Nephron (organoid): Measurements from ENCODE around the gene POLR3B.
A peak's percentile ranks its signal among the peaks of the same experiment; 100 is the strongest.
"Not testable (repeated sequence)": the region's sequence is repeated elsewhere in the genome, so short reads cannot be mapped to it uniquely, and the experiment has no call there.

Source experiments
- H3K27ac Mint-ChIP-seq, 3 experiments: 2 replicates each; pipeline ENCODE4 v1.8.0; 2020; ENCODE audit warnings: mixed read lengths in 3 of 3, mild to moderate bottlenecking in 2 of 3, moderate library complexity in 1 of 3
- H3K27me3 Mint-ChIP-seq: 2 replicates; pipeline ENCODE4 v1.8.0; 2021; ENCODE audit warnings: low read depth, mild to moderate bottlenecking, moderate library complexity, mixed read lengths
- H3K36me3 Mint-ChIP-seq: 2 replicates; pipeline ENCODE4 v1.8.0; 2020; ENCODE audit warnings: low read depth, mixed read lengths
- H3K4me1 Mint-ChIP-seq: 2 replicates; pipeline ENCODE4 v1.8.0; 2020; ENCODE audit warnings: mixed read lengths
- H3K4me3 Mint-ChIP-seq, 3 experiments: 2 replicates each; pipeline ENCODE4 v1.8.0; 2020; ENCODE audit warnings: mild to moderate bottlenecking in 3 of 3, mixed read lengths in 3 of 3, moderate library complexity in 2 of 3
- H3K9me3 Mint-ChIP-seq: 2 replicates; pipeline ENCODE4 v1.8.0; 2020; ENCODE audit warnings: mixed read lengths
- CTCF ChIP-seq, 3 experiments: fragments of 200-600 bp; sonication (generic); IDR thresholded peaks; one replicate each; pipeline ENCODE4 v1.5.0; 2021; ENCODE audit warnings: antibody characterized with exemption in 3 of 3; ENCODE audit not compliant: unreplicated experiment in 3 of 3

Gene POLR3B

GRCh38 chr12:106455111-106455510 lies 97.6 kb downstream of the POLR3B start:
- Mint-ChIP-seq H3K27ac (peak overlapping the region in 2 of 3 experiments; percentile 27 to 34), H3K4me1 (peaks cover 23% of the 10 kb centered on the region), H3K4me3 (no peak overlapping the region), H3K36me3 (peaks cover 36% of the 10 kb centered on the region), H3K9me3 (no peaks in the 10 kb centered on the region), H3K27me3 (no peaks in the 10 kb centered on the region)
- no peak for TF ChIP-seq CTCF (IDR thresholded peaks at IDR 0.05; ENCODE audit: unreplicated experiment in 3 of 3)

GRCh38 chr12:106459124-106459523 lies 101.6 kb downstream of the POLR3B start:
- no peak for TF ChIP-seq CTCF (IDR thresholded peaks at IDR 0.05; ENCODE audit: unreplicated experiment in 3 of 3)
- no peaks in the 10 kb centered on the region for H3K27me3 Mint-ChIP-seq
- no peak overlapping the region for H3K4me3 Mint-ChIP-seq
- peaks cover 19% of the 10 kb centered on the region for H3K4me1 Mint-ChIP-seq
- no peaks in the 10 kb centered on the region for H3K9me3 Mint-ChIP-seq
- H3K27ac Mint-ChIP-seq, result no peak overlapping the region
- H3K36me3 Mint-ChIP-seq, result peaks cover 57% of the 10 kb centered on the region

GRCh38 chr12:106459534-106459933 lies 102.0 kb downstream of the POLR3B start:
- Mint-ChIP-seq H3K27ac (no peak overlapping the region), H3K4me3 (no peak overlapping the region), H3K9me3 (no peaks in the 10 kb centered on the region), H3K36me3 (peaks cover 59% of the 10 kb centered on the region), H3K4me1 (peaks cover 19% of the 10 kb centered on the region), H3K27me3 (no peaks in the 10 kb centered on the region)
- TF ChIP-seq CTCF (IDR thresholded peaks at IDR 0.05; ENCODE audit: unreplicated experiment in 3 of 3), result no peak

DNA sequence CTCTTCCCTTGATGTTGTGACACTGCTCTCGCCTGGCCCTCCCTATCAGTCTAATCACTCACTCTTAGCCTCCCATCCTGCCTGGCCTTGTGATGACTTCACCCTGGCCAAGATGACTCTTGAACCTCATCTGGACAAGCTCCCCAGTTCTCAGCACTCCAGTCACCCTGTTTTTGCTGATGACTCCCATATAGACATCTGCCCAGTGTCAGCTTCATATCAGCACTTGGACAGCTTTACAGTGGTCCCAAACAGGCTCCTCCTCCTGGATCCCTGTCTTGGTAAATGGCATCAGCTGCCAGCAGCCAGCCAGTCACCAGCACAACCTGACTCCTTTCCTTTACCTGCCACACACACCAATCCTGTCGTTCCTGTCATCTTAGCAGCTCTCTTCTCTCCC lies 104.2 kb downstream of the POLR3B start:
- Mint-ChIP-seq H3K27me3 (no peaks in the 10 kb centered on the region), H3K4me3 (no peak overlapping the region), H3K27ac (no peak overlapping the region), H3K4me1 (no peaks in the 10 kb centered on the region), H3K9me3 (peaks cover 8% of the 10 kb centered on the region), H3K36me3 (peaks cover 68% of the 10 kb centered on the region)
- TF ChIP-seq CTCF (IDR thresholded peaks at IDR 0.05; ENCODE audit: unreplicated experiment in 3 of 3), result no peak

DNA sequence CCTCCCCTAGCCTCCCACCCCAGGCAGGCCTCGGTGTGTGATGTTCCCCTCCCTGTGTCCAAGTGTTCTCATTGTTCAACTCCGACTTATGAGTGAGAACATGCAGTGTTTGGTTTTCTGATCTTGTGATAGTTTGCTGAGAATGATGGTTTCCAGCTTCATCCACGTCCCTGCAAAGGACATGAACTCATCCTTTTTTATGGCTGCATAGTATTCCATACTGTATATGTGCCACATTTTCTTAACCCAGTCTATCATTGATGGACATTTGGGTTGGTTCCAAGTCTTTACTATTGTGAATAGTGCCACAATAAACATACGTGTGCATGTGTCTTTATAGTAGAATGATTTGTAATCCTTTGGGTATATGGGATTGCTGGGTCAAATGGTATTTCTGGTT lies 108.1 kb downstream of the POLR3B start:
- not testable (repeated sequence) for H3K27me3 Mint-ChIP-seq, H3K4me1 Mint-ChIP-seq, H3K27ac Mint-ChIP-seq, H3K4me3 Mint-ChIP-seq
- Mint-ChIP-seq H3K9me3 (peaks cover 41% of the 10 kb centered on the region), H3K36me3 (peaks cover 83% of the 10 kb centered on the region)

DNA sequence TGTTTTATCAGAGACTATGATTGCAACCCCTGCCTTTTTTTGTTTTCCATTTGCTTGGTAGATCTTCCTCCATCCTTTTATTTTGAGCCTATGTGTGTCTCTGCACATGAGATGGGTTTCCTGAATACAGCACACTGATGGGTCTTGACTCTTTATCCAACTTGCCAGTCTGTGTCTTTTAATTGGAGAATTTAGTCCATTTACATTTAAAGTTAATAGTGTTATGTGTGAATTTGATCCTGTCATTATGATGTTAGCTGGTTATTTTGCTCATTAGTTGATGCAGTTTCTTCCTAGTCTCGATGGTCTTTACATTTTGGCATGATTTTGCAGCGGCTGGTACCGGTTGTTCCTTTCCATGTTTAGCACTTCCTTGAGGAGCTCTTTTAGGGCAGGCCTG lies 118.1 kb downstream of the POLR3B start:
- H3K36me3 Mint-ChIP-seq, result peaks cover 34% of the 10 kb centered on the region
- H3K4me1 Mint-ChIP-seq, H3K27ac Mint-ChIP-seq, H3K27me3 Mint-ChIP-seq, H3K4me3 Mint-ChIP-seq, H3K9me3 Mint-ChIP-seq: not testable (repeated sequence)

GRCh38 chr12:106477627-106478026 lies 120.1 kb downstream of the POLR3B start:
- H3K27me3 Mint-ChIP-seq, H3K4me1 Mint-ChIP-seq, H3K9me3 Mint-ChIP-seq, H3K27ac Mint-ChIP-seq: not testable (repeated sequence)
- Mint-ChIP-seq H3K4me3 (peak overlapping the region in 1 of 3 experiments; percentile 19), H3K36me3 (peaks cover 36% of the 10 kb centered on the region)

GRCh38 chr12:106480251-106480650 lies 122.7 kb downstream of the POLR3B start:
- H3K9me3 Mint-ChIP-seq, result peaks cover 3% of the 10 kb centered on the region
- H3K36me3 Mint-ChIP-seq, result peaks cover 47% of the 10 kb centered on the region
- TF ChIP-seq CTCF (IDR thresholded peaks at IDR 0.05; ENCODE audit: unreplicated experiment in 3 of 3), result no peak
- no peaks in the 10 kb centered on the region for H3K4me1 Mint-ChIP-seq
- no peak overlapping the region for H3K4me3 Mint-ChIP-seq
- no peak overlapping the region for H3K27ac Mint-ChIP-seq
- H3K27me3 Mint-ChIP-seq, result no peaks in the 10 kb centered on the region
